ENCODE data around the gene MED12L. TPM values are rescaled to one million over a fixed set of nuclear protein-coding genes. Genes with fewer than 3 reads are reported as not detected.

MED12L gene
- total and polyA plus RNA-seq, 9 of the 15 experiments (the other 6 are each of a cell fraction or from before 2014, with no cell fraction given), result not detected

- CTCF ChIA-PET (ENCODE audit: low intra/inter-chr PET ratio), result interaction anchor here (0.9 to 2.8 kb wide), 5 partner anchors 56 to 1347 kb away, joined by 3 to 23 read pairs (median 4); no protein-coding TSS in a partner anchor
- POLR2A ChIA-PET, result no interaction called here
- 0% methylated on average over 4 of the region's 4 CpGs for WGBS (ENCODE audit: insufficient coverage, low coverage, missing lambda C conversion rate)
Measured at GRCh38 chr3:151283387-151283786, 197.9 kb downstream of the MED12L start.

GRCh38 chr3:151283907-151284461 lies 198.5 kb downstream of the MED12L start:
- DNase-seq (ENCODE audit: extremely low read depth in 1 of 4, low spot score in 3 of 4), result peak in 1 of 4 experiments; percentile 16
- TF ChIP-seq ZNF444 (CRISPR knock-in tag; IDR thresholded peaks at IDR 0.05) (no peak), ZBTB26 (CRISPR knock-in tag; IDR thresholded peaks at IDR 0.05) (no peak), ZNF232 (CRISPR knock-in tag; IDR thresholded peaks at IDR 0.05) (no peak), ATF4 (CRISPR knock-in tag; IDR thresholded peaks at IDR 0.05) (no peak), ETV1 (tag; conservative IDR thresholded peaks at IDR 0.05; ENCODE audit: low read depth) (no peak), SAP30 (IDR thresholded peaks at IDR 0.05; ENCODE audit: borderline replicate concordance, insufficient read depth, low read depth, low read length, poor library complexity, severe bottlenecking) (no peak), E2F8 (IDR thresholded peaks at IDR 0.05; ENCODE audit: low read depth, partially characterized antibody) (no peak), SNRNP70 (optimal IDR thresholded peaks at IDR 0.05; ENCODE audit: low read depth, low read length) (no peak)

More at GRCh38 chr3:151283387-151283786, 197.9 kb downstream of the MED12L start:
- in situ Hi-C loops (cut with MboI), result loop anchor here (10.0 kb wide), 1 partner anchor 119 kb away; no protein-coding TSS in a partner anchor
- no peaks in the 10 kb centered on the region for H3K9me1 ChIP-seq (ENCODE audit: control insufficient read depth, insufficient read depth, low read length)
- no peak overlapping the region for H3K4me2 ChIP-seq (ENCODE audit: insufficient read depth, low read length)
- ATAC-seq (no peak), FAIRE-seq (no peak), DNase-seq (ENCODE audit: extremely low read depth in 1 of 4, low spot score in 3 of 4) (no peak)
- no TSS peak for BruUV-seq (replicated peaks)
- no peaks in the 10 kb centered on the region; a peak in 2 of 5 replicates for H3K4me1 ChIP-seq (replicated peaks in 1 of 2; ENCODE audit: control insufficient read depth in 2 of 2, insufficient read depth in 2 of 2, low read length in 2 of 2)
- H3K79me2 ChIP-seq (ENCODE audit: control insufficient read depth, insufficient read depth, low read length), result no peaks in the 10 kb centered on the region
- intact Hi-C loops (cut with micrococcal nuclease), result loop anchor here (1.0 to 5.0 kb wide), 3 partner anchors 56 to 496 kb away; no protein-coding TSS in a partner anchor
- no peak overlapping the region for H2AFZ ChIP-seq (ENCODE audit: low read depth, low read length)
- TF ChIP-seq ZSCAN29 (IDR thresholded peaks at IDR 0.05) (no peak), ZNF589 (CRISPR knock-in tag; IDR thresholded peaks at IDR 0.05; ENCODE audit: low read depth) (no peak), PML (IDR thresholded peaks at IDR 0.05; ENCODE audit: low read length) (no peak)
- H3K9me3 ChIP-seq (replicated peaks; ENCODE audit: control insufficient read depth, insufficient read depth, low read depth, low read length), result no peaks in the 10 kb centered on the region
- no peak overlapping the region for H3K27ac ChIP-seq (ENCODE audit: extremely low read depth, low read depth, low read length)
- H3K9ac ChIP-seq (ENCODE audit: insufficient read depth in 1 of 2, low read depth in 2 of 2, low read length in 2 of 2), result no peak overlapping the region
- no peaks in the 10 kb centered on the region for H3K27me3 ChIP-seq (ENCODE audit: control insufficient read depth in 2 of 2, insufficient read depth in 2 of 2, low read length in 2 of 2)
- no peaks in the 10 kb centered on the region for H4K20me1 ChIP-seq (replicated peaks; ENCODE audit: control insufficient read depth, insufficient read depth, low read length)
- H3K36me3 ChIP-seq (ENCODE audit: control insufficient read depth, insufficient read depth, low read length), result no peaks in the 10 kb centered on the region
- H3K4me3 ChIP-seq, result no peak overlapping the region

More at GRCh38 chr3:151283907-151284461, 198.5 kb downstream of the MED12L start:
- in situ Hi-C loops (cut with MboI), result loop anchor here (10.0 kb wide), 1 partner anchor 119 kb away; no protein-coding TSS in a partner anchor
- ChIA-PET POLR2A (no interaction called here), CTCF (ENCODE audit: low intra/inter-chr PET ratio) (interaction anchor here (0.9 to 2.8 kb wide), 3 partner anchors 56 to 1347 kb away, joined by 3 to 23 read pairs (median 3); no protein-coding TSS in a partner anchor)
- peak; percentile 35; the same call in 1 of the 3 replicates for ATAC-seq
- Histone ChIP-seq H3K27ac (ENCODE audit: extremely low read depth, low read depth, low read length) (no peak overlapping the region), H2AFZ (ENCODE audit: low read depth, low read length) (no peak overlapping the region), H3K4me2 (ENCODE audit: insufficient read depth, low read length) (no peak overlapping the region), H3K9ac (ENCODE audit: insufficient read depth in 1 of 2, low read depth in 2 of 2, low read length in 2 of 2) (no peak overlapping the region), H4K20me1 (replicated peaks; ENCODE audit: control insufficient read depth, insufficient read depth, low read length) (no peaks in the 10 kb centered on the region), H3K9me1 (ENCODE audit: control insufficient read depth, insufficient read depth, low read length) (no peaks in the 10 kb centered on the region), H3K27me3 (ENCODE audit: control insufficient read depth in 2 of 2, insufficient read depth in 2 of 2, low read length in 2 of 2) (no peaks in the 10 kb centered on the region), H3K4me3 (no peak overlapping the region), H3K36me3 (ENCODE audit: control insufficient read depth, insufficient read depth, low read length) (no peaks in the 10 kb centered on the region), H3K9me3 (replicated peaks; ENCODE audit: control insufficient read depth, insufficient read depth, low read depth, low read length) (no peaks in the 10 kb centered on the region), H3K4me1 (replicated peaks in 1 of 2; ENCODE audit: control insufficient read depth in 2 of 2, insufficient read depth in 2 of 2, low read length in 2 of 2) (no peaks in the 10 kb centered on the region; a peak in 2 of 5 replicates), H3K79me2 (ENCODE audit: control insufficient read depth, insufficient read depth, low read length) (no peaks in the 10 kb centered on the region)
- intact Hi-C loops (cut with micrococcal nuclease), result loop anchor here (1.0 to 5.0 kb wide), 3 partner anchors 57 to 497 kb away; no protein-coding TSS in a partner anchor
- FAIRE-seq, result peak; percentile 59
- no TSS peak for BruUV-seq (replicated peaks)
- 0% methylated on average over 5 of the region's 5 CpGs for WGBS (ENCODE audit: insufficient coverage, low coverage, missing lambda C conversion rate)

Measured in K562 (cell line).